ENCODE measurements around the gene UMOD.
"Not testable (repeated sequence)": the region's sequence is repeated elsewhere in the genome, so short reads cannot be mapped to it uniquely, and the experiment has no call there.

UMOD gene

GRCh38 chr16:20323591-20324117 lies 28.9 kb downstream of the UMOD start:
- H3K27ac ChIP-seq, result no peak overlapping the region
- DNase-seq (ENCODE audit: low read depth, low spot score), result no peak

- DNase-seq (ENCODE audit: low read depth, low spot score), result no peak
- no peak overlapping the region for H3K27ac ChIP-seq
These were observed 29.8 kb downstream of the UMOD start for GRCh38 chr16:20322696-20323095.

- no peak overlapping the region for H3K27ac ChIP-seq
- no peak for DNase-seq (ENCODE audit: low read depth, low spot score)
These were observed 30.8 kb downstream of the UMOD start for GRCh38 chr16:20321671-20322070.

- H3K27ac ChIP-seq; DNase-seq (ENCODE audit: low read depth, low spot score): not testable (repeated sequence)
These were observed 31.5 kb downstream of the UMOD start for GRCh38 chr16:20321051-20321450.

- DNase-seq (ENCODE audit: low read depth, low spot score), result no peak
- no peak overlapping the region for H3K27ac ChIP-seq
These were observed 31.9 kb downstream of the UMOD start for GRCh38 chr16:20320592-20320991.

- DNase-seq (ENCODE audit: low read depth, low spot score), result no peak
- no peak overlapping the region for H3K27ac ChIP-seq
These were observed 32.3 kb downstream of the UMOD start for GRCh38 chr16:20320178-20320577.

GRCh38 chr16:20319406-20319805 lies 33.1 kb downstream of the UMOD start:
- H3K27ac ChIP-seq, result no peak overlapping the region
- no peak for DNase-seq (ENCODE audit: low read depth, low spot score)

GRCh38 chr16:20318437-20318836 lies 34.1 kb downstream of the UMOD start:
- DNase-seq (ENCODE audit: low read depth, low spot score), result no peak
- H3K27ac ChIP-seq, result no peak overlapping the region

GRCh38 chr16:20318006-20318405 lies 34.5 kb downstream of the UMOD start:
- no peak overlapping the region for H3K27ac ChIP-seq
- DNase-seq (ENCODE audit: low read depth, low spot score), result no peak

- no peak for DNase-seq (ENCODE audit: low read depth, low spot score)
- H3K27ac ChIP-seq, result no peak overlapping the region
These were observed 35.4 kb downstream of the UMOD start for GRCh38 chr16:20317117-20317516.

GRCh38 chr16:20316715-20317114 lies 35.8 kb downstream of the UMOD start:
- DNase-seq (ENCODE audit: low read depth, low spot score), result no peak
- no peak overlapping the region for H3K27ac ChIP-seq

- no peak overlapping the region for H3K27ac ChIP-seq
- no peak for DNase-seq (ENCODE audit: low read depth, low spot score)
These were observed 36.8 kb downstream of the UMOD start for GRCh38 chr16:20315764-20316163.

- DNase-seq (ENCODE audit: low read depth, low spot score), result no peak
- H3K27ac ChIP-seq, result no peak overlapping the region
These were observed 37.9 kb downstream of the UMOD start for GRCh38 chr16:20314575-20314974.

- H3K27ac ChIP-seq, result no peak overlapping the region
- no peak for DNase-seq (ENCODE audit: low read depth, low spot score)
These were observed 38.8 kb downstream of the UMOD start for GRCh38 chr16:20313741-20314140.

- H3K27ac ChIP-seq; DNase-seq (ENCODE audit: low read depth, low spot score): not testable (repeated sequence)
These were observed 39.9 kb downstream of the UMOD start for GRCh38 chr16:20312536-20313095.

- DNase-seq (ENCODE audit: low read depth, low spot score), result no peak
- H3K27ac ChIP-seq, result no peak overlapping the region
These were observed 41.0 kb downstream of the UMOD start for GRCh38 chr16:20311548-20311947.

- no peak for DNase-seq (ENCODE audit: low read depth, low spot score)
- no peak overlapping the region for H3K27ac ChIP-seq
These were observed 41.8 kb downstream of the UMOD start for GRCh38 chr16:20310421-20311395.

GRCh38 chr16:20309786-20310185 lies 42.7 kb downstream of the UMOD start:
- DNase-seq (ENCODE audit: low read depth, low spot score), result no peak
- H3K27ac ChIP-seq, result no peak overlapping the region

- H3K27ac ChIP-seq, result no peak overlapping the region
- no peak for DNase-seq (ENCODE audit: low read depth, low spot score)
These were observed 43.5 kb downstream of the UMOD start for GRCh38 chr16:20308801-20309590.

GRCh38 chr16:20308266-20308665 lies 44.2 kb downstream of the UMOD start:
- no peak for DNase-seq (ENCODE audit: low read depth, low spot score)
- no peak overlapping the region for H3K27ac ChIP-seq

GRCh38 chr16:20307791-20308190 lies 44.7 kb downstream of the UMOD start:
- DNase-seq (ENCODE audit: low read depth, low spot score), result no peak
- no peak overlapping the region for H3K27ac ChIP-seq
